ENCODE data around the gene EGFLAM. TPM values are rescaled to one million over a fixed set of nuclear protein-coding genes. Genes with fewer than 3 reads are reported as not detected.

EGFLAM gene
- total and polyA plus RNA-seq, 4 donors = 4.6 to 15.8 (median 14.0) TPM

- DNase-seq (no peak), ATAC-seq (ENCODE audit: low FRiP score) (no peak)
- Histone ChIP-seq H3K9me3 (ENCODE audit: control insufficient read depth, low read length) (peaks cover 5% of the 10 kb centered on the region), H3K4me3 (ENCODE audit: low read length in 2 of 2) (no peak overlapping the region), H3K4me1 (ENCODE audit: control insufficient read depth in 1 of 2, insufficient read depth in 2 of 2, low read length in 2 of 2) (no peaks in the 10 kb centered on the region), H3K27me3 (ENCODE audit: control insufficient read depth in 1 of 2, insufficient read depth in 2 of 2, low read length in 1 of 2) (no peaks in the 10 kb centered on the region), H3K27ac (ENCODE audit: low read depth in 1 of 2, low read length in 2 of 2) (no peak overlapping the region), H3K36me3 (ENCODE audit: control insufficient read depth in 1 of 2, insufficient read depth in 2 of 2, low read length in 1 of 2) (no peaks in the 10 kb centered on the region)
- 74 to 82% methylated on average over 2 of the region's 2 CpGs for WGBS, 2 donors
- intact Hi-C loops (cut with DNase I) = no loop called here
These were observed 26.9 kb downstream of the EGFLAM start for GRCh38 chr5:38285226-38285625.

- H3K27me3 ChIP-seq (ENCODE audit: control insufficient read depth in 1 of 2, insufficient read depth in 2 of 2, low read length in 1 of 2) = no peaks in the 10 kb centered on the region
- intact Hi-C loops (cut with DNase I) = no loop called here
- H3K4me3 ChIP-seq (ENCODE audit: low read length in 2 of 2) = no peak overlapping the region
- no peaks in the 10 kb centered on the region for H3K36me3 ChIP-seq (ENCODE audit: control insufficient read depth in 1 of 2, insufficient read depth in 2 of 2, low read length in 1 of 2)
- peaks cover 5% of the 10 kb centered on the region for H3K9me3 ChIP-seq (ENCODE audit: control insufficient read depth, low read length)
- 77 to 83% methylated on average over 4 of the region's 4 CpGs for WGBS, 2 donors
- DNase-seq (no peak), ATAC-seq (ENCODE audit: low FRiP score) (no peak)
- no peak overlapping the region for H3K27ac ChIP-seq (ENCODE audit: low read depth in 1 of 2, low read length in 2 of 2)
- no peaks in the 10 kb centered on the region for H3K4me1 ChIP-seq (ENCODE audit: control insufficient read depth in 1 of 2, insufficient read depth in 2 of 2, low read length in 2 of 2)
These were observed 27.6 kb downstream of the EGFLAM start for GRCh38 chr5:38286002-38286401.

- Histone ChIP-seq H3K36me3 (ENCODE audit: control insufficient read depth in 1 of 2, insufficient read depth in 2 of 2, low read length in 1 of 2) (no peaks in the 10 kb centered on the region), H3K27ac (ENCODE audit: low read depth in 1 of 2, low read length in 2 of 2) (no peak overlapping the region), H3K9me3 (ENCODE audit: control insufficient read depth, low read length) (peaks cover 5% of the 10 kb centered on the region), H3K4me3 (ENCODE audit: low read length in 2 of 2) (no peak overlapping the region), H3K27me3 (ENCODE audit: control insufficient read depth in 1 of 2, insufficient read depth in 2 of 2, low read length in 1 of 2) (no peaks in the 10 kb centered on the region), H3K4me1 (ENCODE audit: control insufficient read depth in 1 of 2, insufficient read depth in 2 of 2, low read length in 2 of 2) (no peaks in the 10 kb centered on the region)
- intact Hi-C loops (cut with DNase I) = no loop called here
- WGBS, 2 donors = 85 to 88% methylated on average over 2 of the region's 2 CpGs
- ATAC-seq (ENCODE audit: low FRiP score) = no peak
- DNase-seq = no peak
These were observed 28.8 kb downstream of the EGFLAM start for GRCh38 chr5:38287124-38287523.

- 88% methylated on average over 4 of the region's 4 CpGs for WGBS, 2 donors
These were observed 31.1 kb downstream of the EGFLAM start for GRCh38 chr5:38289457-38289856.

GRCh38 chr5:38290028-38290653 is 31.8 kb downstream of the EGFLAM start:
- intact Hi-C loops (cut with DNase I) = no loop called here
- no peaks in the 10 kb centered on the region for H3K4me1 ChIP-seq (ENCODE audit: control insufficient read depth in 1 of 2, insufficient read depth in 2 of 2, low read length in 2 of 2)
- WGBS, 2 donors = 78 to 90% methylated on average over 8 of the region's 8 CpGs
- no peak overlapping the region for H3K4me3 ChIP-seq (ENCODE audit: low read length in 2 of 2)
- DNase-seq = no peak
- no peak overlapping the region for H3K27ac ChIP-seq (ENCODE audit: low read depth in 1 of 2, low read length in 2 of 2)
- no peaks in the 10 kb centered on the region for H3K27me3 ChIP-seq (ENCODE audit: control insufficient read depth in 1 of 2, insufficient read depth in 2 of 2, low read length in 1 of 2)
- H3K36me3 ChIP-seq (ENCODE audit: control insufficient read depth in 1 of 2, insufficient read depth in 2 of 2, low read length in 1 of 2) = no peaks in the 10 kb centered on the region
- peaks cover 1% of the 10 kb centered on the region for H3K9me3 ChIP-seq (ENCODE audit: control insufficient read depth, low read length)
- ATAC-seq (ENCODE audit: low FRiP score) = no peak

More at GRCh38 chr5:38289457-38289856, 31.1 kb downstream of the EGFLAM start:
- no peak overlapping the region for H3K4me3 ChIP-seq (ENCODE audit: low read length in 2 of 2)
- H3K27me3 ChIP-seq (ENCODE audit: control insufficient read depth in 1 of 2, insufficient read depth in 2 of 2, low read length in 1 of 2) = no peaks in the 10 kb centered on the region
- no peaks in the 10 kb centered on the region for H3K36me3 ChIP-seq (ENCODE audit: control insufficient read depth in 1 of 2, insufficient read depth in 2 of 2, low read length in 1 of 2)
- H3K27ac ChIP-seq (ENCODE audit: low read depth in 1 of 2, low read length in 2 of 2) = no peak overlapping the region
- no peaks in the 10 kb centered on the region for H3K4me1 ChIP-seq (ENCODE audit: control insufficient read depth in 1 of 2, insufficient read depth in 2 of 2, low read length in 2 of 2)
- intact Hi-C loops (cut with DNase I) = no loop called here
- ATAC-seq (ENCODE audit: low FRiP score) (no peak), DNase-seq (no peak)
- H3K9me3 ChIP-seq (ENCODE audit: control insufficient read depth, low read length) = peaks cover 1% of the 10 kb centered on the region

- Histone ChIP-seq H3K4me1 (ENCODE audit: control insufficient read depth in 1 of 2, insufficient read depth in 2 of 2, low read length in 2 of 2) (no peaks in the 10 kb centered on the region), H3K36me3 (ENCODE audit: control insufficient read depth in 1 of 2, insufficient read depth in 2 of 2, low read length in 1 of 2) (no peaks in the 10 kb centered on the region), H3K27ac (ENCODE audit: low read depth in 1 of 2, low read length in 2 of 2) (no peak overlapping the region), H3K27me3 (ENCODE audit: control insufficient read depth in 1 of 2, insufficient read depth in 2 of 2, low read length in 1 of 2) (no peaks in the 10 kb centered on the region), H3K9me3 (ENCODE audit: control insufficient read depth, low read length) (peaks cover 1% of the 10 kb centered on the region), H3K4me3 (ENCODE audit: low read length in 2 of 2) (no peak overlapping the region)
- no peak for ATAC-seq (ENCODE audit: low FRiP score)
- DNase-seq = no peak
- intact Hi-C loops (cut with DNase I) = no loop called here
- 55 to 56% methylated on average over 2 of the region's 2 CpGs for WGBS, 2 donors
These were observed 33.0 kb downstream of the EGFLAM start for GRCh38 chr5:38291355-38291754.

- Histone ChIP-seq H3K4me1 (ENCODE audit: control insufficient read depth in 1 of 2, insufficient read depth in 2 of 2, low read length in 2 of 2) (no peaks in the 10 kb centered on the region), H3K27me3 (ENCODE audit: control insufficient read depth in 1 of 2, insufficient read depth in 2 of 2, low read length in 1 of 2) (no peaks in the 10 kb centered on the region), H3K9me3 (ENCODE audit: control insufficient read depth, low read length) (peaks cover under 1% of the 10 kb centered on the region), H3K27ac (ENCODE audit: low read depth in 1 of 2, low read length in 2 of 2) (no peak overlapping the region), H3K36me3 (ENCODE audit: control insufficient read depth in 1 of 2, insufficient read depth in 2 of 2, low read length in 1 of 2) (no peaks in the 10 kb centered on the region), H3K4me3 (ENCODE audit: low read length in 2 of 2) (no peak overlapping the region)
- no peak for ATAC-seq (ENCODE audit: low FRiP score)
- no peak for DNase-seq
- intact Hi-C loops (cut with DNase I) = no loop called here
- 79 to 86% methylated on average over 3 of the region's 3 CpGs for WGBS, 2 donors
These were observed 33.9 kb downstream of the EGFLAM start for GRCh38 chr5:38292228-38292627.

GRCh38 chr5:38295751-38296150 is 37.4 kb downstream of the EGFLAM start:
- Histone ChIP-seq H3K27me3 (ENCODE audit: control insufficient read depth in 1 of 2, insufficient read depth in 2 of 2, low read length in 1 of 2) (no peaks in the 10 kb centered on the region), H3K4me1 (ENCODE audit: control insufficient read depth in 1 of 2, insufficient read depth in 2 of 2, low read length in 2 of 2) (no peaks in the 10 kb centered on the region), H3K27ac (ENCODE audit: low read depth in 1 of 2, low read length in 2 of 2) (no peak overlapping the region), H3K4me3 (ENCODE audit: low read length in 2 of 2) (no peak overlapping the region), H3K9me3 (ENCODE audit: control insufficient read depth, low read length) (no peaks in the 10 kb centered on the region), H3K36me3 (ENCODE audit: control insufficient read depth in 1 of 2, insufficient read depth in 2 of 2, low read length in 1 of 2) (no peaks in the 10 kb centered on the region)
- intact Hi-C loops (cut with DNase I) = no loop called here
- ATAC-seq (ENCODE audit: low FRiP score) = no peak
- DNase-seq = no peak
- 81 to 92% methylated on average over 2 of the region's 2 CpGs for WGBS, 2 donors

GRCh38 chr5:38297830-38298608 is 39.7 kb downstream of the EGFLAM start:
- no peaks in the 10 kb centered on the region for H3K4me1 ChIP-seq (ENCODE audit: control insufficient read depth in 1 of 2, insufficient read depth in 2 of 2, low read length in 2 of 2)
- DNase-seq = no peak
- intact Hi-C loops (cut with DNase I) = no loop called here
- H3K27me3 ChIP-seq (ENCODE audit: control insufficient read depth in 1 of 2, insufficient read depth in 2 of 2, low read length in 1 of 2) = no peaks in the 10 kb centered on the region
- no peak for ATAC-seq (ENCODE audit: low FRiP score)
- H3K27ac ChIP-seq (ENCODE audit: low read depth in 1 of 2, low read length in 2 of 2) = no peak overlapping the region
- no peaks in the 10 kb centered on the region for H3K36me3 ChIP-seq (ENCODE audit: control insufficient read depth in 1 of 2, insufficient read depth in 2 of 2, low read length in 1 of 2)
- no peak overlapping the region for H3K4me3 ChIP-seq (ENCODE audit: low read length in 2 of 2)
- WGBS, 2 donors = 56% methylated on average over 8 of the region's 8 CpGs
- H3K9me3 ChIP-seq (ENCODE audit: control insufficient read depth, low read length) = no peaks in the 10 kb centered on the region
